Common myeloid progenitor, CD34-positive (primary cell): ENCODE data around the gene PDCD1LG2.

ENCODE experiments used
- CTCF ChIA-PET: fragments of 350-600 bp; sonication (Branson Sonifier 250); formaldehyde crosslinking; loops from one replicate; lab custom pipeline; 2021; ENCODE audit warnings: antibody characterized with exemption; lab: Charles Lee
- POLR2A ChIA-PET: fragments of 350-600 bp; sonication (Branson Sonifier 250); formaldehyde crosslinking; loops from one replicate; lab custom pipeline; 2021; ENCODE audit warnings: antibody characterized with exemption; lab: Charles Lee
- DNase-seq, 3 donors: peaks; one replicate each; pipeline versions ENCODE4 v3.0.0 to v3.0.0-alpha.2; 2013
- H3K27ac ChIP-seq, 2 experiments: 1 replicate in 1 of 2; 2 replicates in 1 of 2; pipeline ENCODE4 v1.7.0; 2013; ENCODE audit warnings: inconsistent platforms in 2 of 2, low read length in 2 of 2, mild to moderate bottlenecking in 2 of 2, low read depth in 1 of 2, moderate library complexity in 1 of 2; ENCODE audit not compliant: severe bottlenecking in 2 of 2, insufficient read depth in 1 of 2, poor library complexity in 1 of 2
- H3K27me3 ChIP-seq, 5 experiments: replicated peaks in 2 of 5; 1 replicate in 3 of 5; 2 replicates in 2 of 5; pipeline versions ENCODE4 v1.6.1 to v1.7.0; 2013; ENCODE audit warnings: low read length in 4 of 5, mild to moderate bottlenecking in 2 of 5, moderate library complexity in 2 of 5, inconsistent platforms in 1 of 5; ENCODE audit not compliant: insufficient read depth in 5 of 5, control insufficient read depth in 4 of 5
- H3K36me3 ChIP-seq, 4 experiments: 1 replicate in 2 of 4; 2 replicates in 2 of 4; pipeline versions ENCODE4 v1.6.1 to v1.7.0; 2013; ENCODE audit warnings: low read length in 3 of 4, control low read depth in 1 of 4, mild to moderate bottlenecking in 1 of 4; ENCODE audit not compliant: control insufficient read depth in 4 of 4, insufficient read depth in 4 of 4
- H3K4me1 ChIP-seq, 4 experiments: 1 replicate in 3 of 4; 2 replicates in 1 of 4; pipeline versions ENCODE4 v1.6.1 to v1.7.1; 2013; ENCODE audit warnings: low read length in 3 of 4, mild to moderate bottlenecking in 3 of 4, control low read depth in 1 of 4, inconsistent platforms in 1 of 4, moderate library complexity in 1 of 4; ENCODE audit not compliant: control insufficient read depth in 4 of 4, insufficient read depth in 4 of 4; ENCODE audit errors: control extremely low read depth in 1 of 4
- H3K4me3 ChIP-seq, 7 experiments: 1 replicate in 4 of 7; 2 replicates in 3 of 7; pipeline versions ENCODE4 v1.5.1 to v1.7.0; 2013; ENCODE audit warnings: mild to moderate bottlenecking in 7 of 7, low read length in 6 of 7, moderate library complexity in 6 of 7, inconsistent platforms in 2 of 7, low read depth in 2 of 7, control low read depth in 1 of 7; ENCODE audit not compliant: insufficient read depth in 4 of 7, control insufficient read depth in 1 of 7; ENCODE audit errors: extremely low read depth in 1 of 7
- H3K9me3 ChIP-seq, 5 experiments: 1 replicate in 4 of 5; 2 replicates in 1 of 5; pipeline versions ENCODE4 v1.6.1 to v1.7.1; 2013; ENCODE audit warnings: low read length in 4 of 5, mild to moderate bottlenecking in 2 of 5, inconsistent platforms in 1 of 5, low read depth in 1 of 5, moderate library complexity in 1 of 5; ENCODE audit not compliant: control insufficient read depth in 4 of 5, insufficient read depth in 2 of 5; ENCODE audit errors: control extremely low read depth in 1 of 5
- WGBS: methylation state at CpG from one replicate; pipeline ENCODE4 v1.1.5; 2013; ENCODE audit not compliant: insufficient coverage; 5-methylcytosine and 5-hydroxymethylcytosine counted together

PDCD1LG2 gene

GRCh38 chr9:5563886-5564285, 53.6 kb downstream of the PDCD1LG2 start:
- no peaks in the 10 kb centered on the region for H3K9me3 ChIP-seq
- H3K4me3 ChIP-seq, result no peak overlapping the region
- ChIA-PET POLR2A (no interaction called here), CTCF (interaction anchor here (1.2 to 3.0 kb wide), 3 partner anchors 14 to 113 kb away, joined by 3 to 8 read pairs (median 7); partner anchors contain the start of gene CD274)
- H3K4me1 ChIP-seq, result peaks cover 7 to 26% (median 12%) of the 10 kb centered on the region in 4 experiments
- H3K27ac ChIP-seq, result no peak overlapping the region
- H3K27me3 ChIP-seq, result no peaks in the 10 kb centered on the region
- no peak for DNase-seq
- no peaks in the 10 kb centered on the region for H3K36me3 ChIP-seq

GRCh38 chr9:5566054-5566618, 55.8 kb downstream of the PDCD1LG2 start:
- Histone ChIP-seq H3K9me3 (no peaks in the 10 kb centered on the region), H3K27me3 (no peaks in the 10 kb centered on the region), H3K4me3 (no peak overlapping the region), H3K27ac (no peak overlapping the region), H3K36me3 (no peaks in the 10 kb centered on the region), H3K4me1 (peaks cover 8 to 30% (median 21%) of the 10 kb centered on the region in 4 experiments)
- ChIA-PET CTCF (interaction anchor here (0.7 kb wide), 1 partner anchor 10 kb away, joined by 3 read pairs; no protein-coding TSS in a partner anchor), POLR2A (no interaction called here)
- 92% methylated on average over 4 of the region's 6 CpGs for WGBS
- DNase-seq, result no peak

GRCh38 chr9:5568868-5569267, 58.5 kb downstream of the PDCD1LG2 start:
- no peak for DNase-seq
- 17% methylated on average over 2 of the region's 2 CpGs for WGBS
- Histone ChIP-seq H3K4me1 (peaks cover 5 to 16% (median 10%) of the 10 kb centered on the region in 4 experiments), H3K27ac (no peak overlapping the region), H3K9me3 (no peaks in the 10 kb centered on the region), H3K27me3 (no peaks in the 10 kb centered on the region), H3K4me3 (no peak overlapping the region), H3K36me3 (no peaks in the 10 kb centered on the region)
- ChIA-PET POLR2A (no interaction called here), CTCF (no interaction called here)

- no peaks in the 10 kb centered on the region for H3K27me3 ChIP-seq
- H3K4me3 ChIP-seq, result no peak overlapping the region
- peaks cover 5 to 15% (median 10%) of the 10 kb centered on the region in 4 experiments for H3K4me1 ChIP-seq
- CTCF ChIA-PET, result interaction anchor here (0.9 kb wide), 1 partner anchor 20 kb away, joined by 3 read pairs; no protein-coding TSS in a partner anchor
- H3K9me3 ChIP-seq, result no peaks in the 10 kb centered on the region
- no peak overlapping the region for H3K27ac ChIP-seq
- no peaks in the 10 kb centered on the region for H3K36me3 ChIP-seq
- POLR2A ChIA-PET, result no interaction called here
- peak in 2 of 3 donors; percentile 72 to 79 for DNase-seq
Observed at GRCh38 chr9:5569409-5569808, 59.1 kb downstream of the PDCD1LG2 start.

GRCh38 chr9:5569891-5570290, 59.6 kb downstream of the PDCD1LG2 start:
- peaks cover 5 to 15% (median 10%) of the 10 kb centered on the region in 4 experiments for H3K4me1 ChIP-seq
- no peak overlapping the region for H3K4me3 ChIP-seq
- no peak overlapping the region for H3K27ac ChIP-seq
- ChIA-PET POLR2A (no interaction called here), CTCF (interaction anchor here (0.8 to 0.9 kb wide), 2 partner anchors 14 to 19 kb away, joined by 3 read pairs; no protein-coding TSS in a partner anchor)
- no peak for DNase-seq
- no peaks in the 10 kb centered on the region for H3K9me3 ChIP-seq
- H3K27me3 ChIP-seq, result no peaks in the 10 kb centered on the region
- WGBS, result 80% methylated on average over 1 of the region's 1 CpG
- no peaks in the 10 kb centered on the region for H3K36me3 ChIP-seq

- no peaks in the 10 kb centered on the region for H3K27me3 ChIP-seq
- ChIA-PET POLR2A (no interaction called here), CTCF (no interaction called here)
- H3K27ac ChIP-seq, result no peak overlapping the region
- no CpG with 5 or more reads among the region's 1 CpG for WGBS
- no peak for DNase-seq
- H3K36me3 ChIP-seq, result no peaks in the 10 kb centered on the region
- peaks cover 5 to 15% (median 10%) of the 10 kb centered on the region in 4 experiments for H3K4me1 ChIP-seq
- no peak overlapping the region for H3K4me3 ChIP-seq
- H3K9me3 ChIP-seq, result no peaks in the 10 kb centered on the region
Observed at GRCh38 chr9:5571629-5572232, 61.4 kb downstream of the PDCD1LG2 start.

- ChIA-PET CTCF (interaction anchor here (0.8 to 1.8 kb wide), 2 partner anchors 9 to 124 kb away, joined by 4 to 8 read pairs; partner anchors contain the start of gene CD274), POLR2A (no interaction called here)
Observed at GRCh38 chr9:5574097-5574496, 63.8 kb downstream of the PDCD1LG2 start.

More at GRCh38 chr9:5574097-5574496, 63.8 kb downstream of the PDCD1LG2 start:
- 100% methylated on average over 2 of the region's 6 CpGs for WGBS
- Histone ChIP-seq H3K27me3 (no peaks in the 10 kb centered on the region), H3K27ac (no peak overlapping the region), H3K36me3 (peaks cover 0 to 2% (median 0%) of the 10 kb centered on the region in 4 experiments), H3K4me1 (peaks cover 2 to 14% (median 9%) of the 10 kb centered on the region in 4 experiments), H3K4me3 (no peak overlapping the region), H3K9me3 (no peaks in the 10 kb centered on the region)
- DNase-seq, result no peak
